ENCODE measurements around the gene PLIN4. TPM values are rescaled to one million over a fixed set of nuclear protein-coding genes. Genes with fewer than 3 reads are reported as not detected.
A peak's percentile ranks its signal among the peaks of the same experiment; 100 is the strongest.

The PLIN4 gene
- total and polyA plus RNA-seq, 9 of the 15 experiments (the other 6 are each of a cell fraction or from before 2014, with no cell fraction given): 0.04 to 0.16 (median 0.07) TPM; not detected in 3

DNA sequence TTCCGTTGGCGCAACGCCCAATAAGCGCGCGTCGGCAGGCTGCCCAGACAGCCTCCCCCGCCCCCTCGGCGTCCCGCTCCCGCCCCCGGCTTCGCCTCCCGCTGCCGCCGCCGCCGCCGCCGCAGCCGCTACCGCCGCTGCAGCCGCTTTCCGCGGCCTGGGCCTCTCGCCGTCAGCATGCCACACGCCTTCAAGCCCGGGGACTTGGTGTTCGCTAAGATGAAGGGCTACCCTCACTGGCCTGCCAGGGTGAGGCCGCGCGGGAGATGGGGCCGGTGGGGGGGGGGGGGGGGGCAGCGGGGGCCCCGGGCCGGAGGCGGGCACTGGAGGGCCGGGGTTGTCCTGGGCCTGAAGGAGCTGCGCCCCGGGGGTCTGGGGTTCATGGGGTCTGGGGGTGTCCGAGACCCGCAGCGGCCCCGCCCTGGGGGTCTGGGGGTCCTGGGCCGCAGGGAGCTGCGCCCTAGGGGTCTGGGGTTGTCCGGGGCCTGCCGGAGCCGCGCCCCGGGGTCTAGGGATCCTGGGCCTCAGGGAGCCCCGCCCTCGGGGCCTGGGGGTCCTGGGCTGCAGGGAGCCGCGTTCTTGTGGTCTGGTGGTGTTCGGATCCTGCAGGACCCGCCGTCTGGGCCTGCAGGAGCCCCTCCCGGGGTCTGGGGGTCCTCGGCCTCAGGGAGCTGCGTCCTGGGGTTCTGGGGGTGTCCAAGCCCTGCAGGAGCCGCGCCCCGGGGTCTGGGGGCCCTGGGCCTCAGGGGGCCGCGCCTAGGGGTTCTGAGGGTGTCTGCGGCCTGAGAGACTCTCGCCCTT is 45.9 kb downstream of the PLIN4 start, which contains the start of gene HDGFL2:
TSS of gene HDGFL2 (plus strand) at position 124 of the 801 bp plus-strand sequence. CDS start at position 178, 54 bp downstream.
- ATAC-seq (no peak), DNase-seq (ENCODE audit: extremely low read depth in 1 of 4, low spot score in 3 of 4) (peak in 1 of 4 experiments; percentile 67), FAIRE-seq (no peak)
- H3K4me3 ChIP-seq: peak within 1 kb of the TSS; percentile 94
- H3K27me3 ChIP-seq (ENCODE audit: control insufficient read depth in 2 of 2, insufficient read depth in 2 of 2, low read length in 2 of 2): no peaks in the 10 kb centered on the region
- no TSS peak for BruUV-seq (replicated peaks)
- H3K4me1 ChIP-seq (replicated peaks in 1 of 2; ENCODE audit: control insufficient read depth in 2 of 2, insufficient read depth in 2 of 2, low read length in 2 of 2): peaks cover 3 to 32% of the 10 kb centered on the region in 2 experiments; a peak in 4 of 5 replicates
- H4K20me1 ChIP-seq (replicated peaks; ENCODE audit: control insufficient read depth, insufficient read depth, low read length): peaks cover 4% of the 10 kb centered on the region; the same call in 1 of the 2 replicates
- ChIA-PET POLR2A (interaction anchor here (0.7 to 2.4 kb wide), 5 partner anchors 14 to 96 kb away, joined by 4 to 44 read pairs (median 6); partner anchors contain the start of genes PLIN5 and UBXN6), CTCF (ENCODE audit: low intra/inter-chr PET ratio) (no interaction called here)
- in situ Hi-C loops (cut with MboI): no loop called here
- peak within 1 kb of the TSS; percentile 93 to 97 for H3K9ac ChIP-seq (ENCODE audit: insufficient read depth in 1 of 2, low read depth in 2 of 2, low read length in 2 of 2)
- no peaks in the 10 kb centered on the region for H3K9me1 ChIP-seq (ENCODE audit: control insufficient read depth, insufficient read depth, low read length)
- peaks cover 24% of the 10 kb centered on the region for H3K79me2 ChIP-seq (ENCODE audit: control insufficient read depth, insufficient read depth, low read length)
- H3K27ac ChIP-seq (ENCODE audit: extremely low read depth, low read depth, low read length): peak within 1 kb of the TSS; percentile 98
- intact Hi-C loops (cut with micrococcal nuclease): no loop called here
- 1% methylated on average over 19 of the region's 71 CpGs for WGBS (ENCODE audit: insufficient coverage, low coverage, missing lambda C conversion rate)
- peak within 1 kb of the TSS; percentile 88 for H2AFZ ChIP-seq (ENCODE audit: low read depth, low read length)
- no peaks in the 10 kb centered on the region for H3K9me3 ChIP-seq (replicated peaks; ENCODE audit: control insufficient read depth, insufficient read depth, low read depth, low read length)
- peaks cover 20% of the 10 kb centered on the region; the same call in 2 of the 3 replicates for H3K36me3 ChIP-seq (ENCODE audit: control insufficient read depth, insufficient read depth, low read length)
- H3K4me2 ChIP-seq (ENCODE audit: insufficient read depth, low read length): peak within 1 kb of the TSS; percentile 94
- TF ChIP-seq NCOA6 (IDR thresholded peaks at IDR 0.05) (no peak), CC2D1A (IDR thresholded peaks at IDR 0.05) (no peak), TCF3 (CRISPR knock-in tag; IDR thresholded peaks at IDR 0.05) (no peak), SUPT5H (IDR thresholded peaks at IDR 0.05) (no peak), KDM5B (IDR thresholded peaks at IDR 0.05; ENCODE audit: insufficient replicate concordance, low read depth, low read length) (peak; percentile 53), HMG20A (CRISPR knock-in tag; conservative IDR thresholded peaks at IDR 0.05) (no peak), XRCC3 (IDR thresholded peaks at IDR 0.05) (no peak), EGR1 (conservative IDR thresholded peaks at IDR 0.05) (peak; percentile 80; the same call in 1 of the 2 replicates), HDAC1 (IDR thresholded peaks at IDR 0.05) (no peak), ARID2 (IDR thresholded peaks at IDR 0.05) (no peak), ZKSCAN8 (CRISPR knock-in tag; IDR thresholded peaks at IDR 0.05) (no peak), ZNF212 (CRISPR knock-in tag; IDR thresholded peaks at IDR 0.05) (no peak), POLR2AphosphoS5 (IDR thresholded peaks at IDR 0.05; ENCODE audit: control insufficient read depth, insufficient read depth, low read depth, low read length) (no peak), SETDB1 (IDR thresholded peaks at IDR 0.05; ENCODE audit: low read length) (no peak), SMARCA5 (IDR thresholded peaks at IDR 0.05) (no peak), PCBP1 (IDR thresholded peaks at IDR 0.05; ENCODE audit: low read depth, low read length, poor library complexity, severe bottlenecking) (peak; percentile 69), ZBTB7A (IDR thresholded peaks at IDR 0.05; ENCODE audit: borderline replicate concordance, control insufficient read depth, low read depth, low read length) (peak; percentile 63; the same call in 1 of the 2 replicates), CHD1 (IDR thresholded peaks at IDR 0.05; ENCODE audit: low read length) (peak; percentile 34), MAFF (IDR thresholded peaks at IDR 0.05; ENCODE audit: low read length) (no peak), PRPF4 (IDR thresholded peaks at IDR 0.05; ENCODE audit: insufficient read depth, low read depth, low read length, poor library complexity, severe bottlenecking) (no peak), ESRRB (CRISPR knock-in tag; IDR thresholded peaks at IDR 0.05; ENCODE audit: borderline replicate concordance) (no peak), SLC30A9 (CRISPR knock-in tag; IDR thresholded peaks at IDR 0.05) (no peak), THRAP3 (IDR thresholded peaks at IDR 0.05; ENCODE audit: borderline replicate concordance) (no peak)
- TF ChIP-seq, protein P1, sequence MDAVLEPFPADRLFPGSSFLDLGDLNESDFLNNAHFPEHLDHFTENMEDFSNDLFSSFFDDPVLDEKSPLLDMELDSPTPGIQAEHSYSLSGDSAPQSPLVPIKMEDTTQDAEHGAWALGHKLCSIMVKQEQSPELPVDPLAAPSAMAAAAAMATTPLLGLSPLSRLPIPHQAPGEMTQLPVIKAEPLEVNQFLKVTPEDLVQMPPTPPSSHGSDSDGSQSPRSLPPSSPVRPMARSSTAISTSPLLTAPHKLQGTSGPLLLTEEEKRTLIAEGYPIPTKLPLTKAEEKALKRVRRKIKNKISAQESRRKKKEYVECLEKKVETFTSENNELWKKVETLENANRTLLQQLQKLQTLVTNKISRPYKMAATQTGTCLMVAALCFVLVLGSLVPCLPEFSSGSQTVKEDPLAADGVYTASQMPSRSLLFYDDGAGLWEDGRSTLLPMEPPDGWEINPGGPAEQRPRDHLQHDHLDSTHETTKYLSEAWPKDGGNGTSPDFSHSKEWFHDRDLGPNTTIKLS (IDR thresholded peaks at IDR 0.05; ENCODE audit: borderline replicate concordance, low read depth): no peak

All from K562 (cell line).